DOHH2 (cell line): ENCODE results near the gene SYNGR2.

ENCODE experiments used
- H3F3A ChIP-seq: fragments of 200-600 bp; sonication (generic), shearing (Covaris generic); 2 replicates; pipeline ENCODE4 v1.6.0; 2016; ENCODE audit warnings: antibody characterized with exemption, mild to moderate bottlenecking; ENCODE audit not compliant: control insufficient read depth, insufficient read depth
- H3K27ac ChIP-seq: fragments of 200-600 bp; sonication (generic); 2 replicates; pipeline ENCODE4 v1.5.1; 2014; ENCODE audit warnings: low read depth, mild to moderate bottlenecking, low read length, moderate library complexity
- H3K27me3 ChIP-seq: fragments of 200-600 bp; sonication (generic); 2 replicates; pipeline ENCODE4 v1.6.1; 2014; ENCODE audit warnings: mild to moderate bottlenecking, low read length, mixed read lengths; ENCODE audit not compliant: control insufficient read depth
- H3K36me3 ChIP-seq: fragments of 200-600 bp; sonication (generic); 2 replicates; pipeline ENCODE4 v1.6.1; 2014; ENCODE audit warnings: mild to moderate bottlenecking, low read length, moderate library complexity, mixed read lengths; ENCODE audit not compliant: control insufficient read depth
- H3K4me1 ChIP-seq: fragments of 200-600 bp; sonication (generic); 2 replicates; pipeline ENCODE4 v1.6.1; 2014; ENCODE audit warnings: mild to moderate bottlenecking, low read length, mixed read lengths; ENCODE audit not compliant: control insufficient read depth
- H3K4me2 ChIP-seq: fragments of 200-600 bp; sonication (generic); 2 replicates; pipeline ENCODE4 v1.6.0; 2014; ENCODE audit warnings: mild to moderate bottlenecking, low read length, moderate library complexity
- H3K4me3 ChIP-seq: fragments of 200-600 bp; sonication (generic); 2 replicates; pipeline ENCODE4 v1.5.1; 2014; ENCODE audit warnings: mild to moderate bottlenecking, low read length, mixed read lengths
- H3K79me2 ChIP-seq: fragments of 200-600 bp; sonication (generic); 2 replicates; pipeline ENCODE4 v1.6.1; 2014; ENCODE audit warnings: mild to moderate bottlenecking, low read length, mixed read lengths; ENCODE audit not compliant: control insufficient read depth
- H3K9me2 ChIP-seq: fragments of 200-600 bp; sonication (generic); replicated peaks from 2 replicates; pipeline ENCODE4 v1.6.1; 2014; ENCODE audit warnings: mild to moderate bottlenecking, low read length, mixed read lengths; ENCODE audit not compliant: control insufficient read depth
- H3K9me3 ChIP-seq: fragments of 200-600 bp; sonication (generic); 2 replicates; pipeline ENCODE4 v1.6.1; 2014; ENCODE audit warnings: antibody characterized with exemption, low read length, mixed read lengths; ENCODE audit not compliant: control insufficient read depth, insufficient read depth
- H4K20me1 ChIP-seq: fragments of 200-600 bp; sonication (generic); 2 replicates; pipeline ENCODE4 v1.6.0; 2014; ENCODE audit warnings: low read depth, mild to moderate bottlenecking, antibody characterized with exemption, low read length, moderate library complexity; ENCODE audit not compliant: control insufficient read depth, insufficient read depth
- CTCF ChIP-seq: fragments of 200-600 bp; sonication (generic); IDR thresholded peaks from one replicate; pipeline ENCODE4 v1.5.1; 2014; ENCODE audit warnings: antibody characterized with exemption, mild to moderate bottlenecking, low read depth, low read length; ENCODE audit not compliant: poor library complexity, severe bottlenecking
- EZH2phosphoT487 ChIP-seq: fragments of 200-600 bp; sonication (generic); IDR thresholded peaks from 2 replicates; pipeline ENCODE4 v1.6.1; 2017; ENCODE audit warnings: borderline replicate concordance, mild to moderate bottlenecking, antibody characterized with exemption, low read length, moderate library complexity, mixed read lengths

Gene SYNGR2

GRCh38 chr17:78128551-78129350 lies 39.6 kb upstream of the SYNGR2 start, which contains the start of gene TMC6:
Gene TMC6 (minus strand): TSS chr17:78128755. CDS start chr17:78126832, 1,923 bp downstream.
- Histone ChIP-seq H3K9me2 (no peaks in the 10 kb centered on the region), H3K4me3 (peak within 1 kb of the TSS; percentile 95), H3K27me3 (no peaks in the 10 kb centered on the region), H3F3A (peaks cover 17% of the 10 kb centered on the region), H4K20me1 (no peaks in the 10 kb centered on the region), H3K9me3 (no peaks in the 10 kb centered on the region), H3K79me2 (peaks cover 89% of the 10 kb centered on the region), H3K27ac (peak within 1 kb of the TSS; percentile 90), H3K4me1 (peaks cover 83% of the 10 kb centered on the region), H3K36me3 (peaks cover 69% of the 10 kb centered on the region), H3K4me2 (peak within 1 kb of the TSS; percentile 99)
- TF ChIP-seq CTCF (peak; percentile 7), EZH2phosphoT487 (no peak)

- no peaks in the 10 kb centered on the region for H3K9me2 ChIP-seq
- H3K27ac ChIP-seq, result peak overlapping the region; percentile 90
- no peaks in the 10 kb centered on the region for H3K9me3 ChIP-seq
- no peak for TF ChIP-seq EZH2phosphoT487
- TF ChIP-seq CTCF, result no peak
- peak overlapping the region; percentile 95 for H3K4me3 ChIP-seq
- peaks cover 89% of the 10 kb centered on the region for H3K79me2 ChIP-seq
- H3K36me3 ChIP-seq, result peaks cover 70% of the 10 kb centered on the region
- peaks cover under 1% of the 10 kb centered on the region; the same call in 1 of the 2 replicates for H4K20me1 ChIP-seq
- no peaks in the 10 kb centered on the region for H3K27me3 ChIP-seq
- peaks cover 17% of the 10 kb centered on the region for H3F3A ChIP-seq
- peak overlapping the region; percentile 99 for H3K4me2 ChIP-seq
- H3K4me1 ChIP-seq, result peaks cover 83% of the 10 kb centered on the region
Observed at GRCh38 chr17:78129351-78130089, 38.9 kb upstream of the SYNGR2 start.

DNA sequence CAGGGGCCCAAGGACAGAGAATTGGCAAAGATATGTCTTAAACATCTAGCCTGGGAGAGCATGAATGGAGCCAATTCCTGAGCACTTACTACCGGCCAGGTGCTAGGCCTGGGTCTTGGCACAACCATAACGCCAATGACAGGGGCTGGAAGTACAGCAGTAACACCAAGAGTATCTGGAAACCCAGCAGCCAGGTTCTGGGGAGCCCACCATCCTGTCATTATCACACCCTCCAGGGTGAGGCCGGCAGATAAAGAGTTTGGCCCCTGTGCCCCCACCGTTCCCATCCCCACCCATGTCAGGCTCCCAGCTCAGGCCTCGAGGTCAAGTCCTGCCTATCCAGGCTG lies 38.3 kb upstream of the SYNGR2 start:
- Histone ChIP-seq H3K27me3 (no peaks in the 10 kb centered on the region), H3K79me2 (peaks cover 89% of the 10 kb centered on the region), H4K20me1 (peaks cover 3% of the 10 kb centered on the region; the same call in 1 of the 2 replicates), H3K9me3 (no peaks in the 10 kb centered on the region), H3K4me2 (peak overlapping the region; percentile 99), H3F3A (peaks cover 17% of the 10 kb centered on the region), H3K4me3 (peak overlapping the region; percentile 95), H3K27ac (peak overlapping the region; percentile 90), H3K36me3 (peaks cover 71% of the 10 kb centered on the region), H3K4me1 (peaks cover 83% of the 10 kb centered on the region), H3K9me2 (no peaks in the 10 kb centered on the region)
- TF ChIP-seq CTCF, result no peak
- TF ChIP-seq EZH2phosphoT487, result no peak
